ENCODE measurements around the gene LDAH.

LDAH gene

GRCh38 chr2:20653695-20654534, 169.0 kb downstream of the LDAH start:
- H3K9ac ChIP-seq, result no peak overlapping the region
- TF ChIP-seq, protein P1, sequence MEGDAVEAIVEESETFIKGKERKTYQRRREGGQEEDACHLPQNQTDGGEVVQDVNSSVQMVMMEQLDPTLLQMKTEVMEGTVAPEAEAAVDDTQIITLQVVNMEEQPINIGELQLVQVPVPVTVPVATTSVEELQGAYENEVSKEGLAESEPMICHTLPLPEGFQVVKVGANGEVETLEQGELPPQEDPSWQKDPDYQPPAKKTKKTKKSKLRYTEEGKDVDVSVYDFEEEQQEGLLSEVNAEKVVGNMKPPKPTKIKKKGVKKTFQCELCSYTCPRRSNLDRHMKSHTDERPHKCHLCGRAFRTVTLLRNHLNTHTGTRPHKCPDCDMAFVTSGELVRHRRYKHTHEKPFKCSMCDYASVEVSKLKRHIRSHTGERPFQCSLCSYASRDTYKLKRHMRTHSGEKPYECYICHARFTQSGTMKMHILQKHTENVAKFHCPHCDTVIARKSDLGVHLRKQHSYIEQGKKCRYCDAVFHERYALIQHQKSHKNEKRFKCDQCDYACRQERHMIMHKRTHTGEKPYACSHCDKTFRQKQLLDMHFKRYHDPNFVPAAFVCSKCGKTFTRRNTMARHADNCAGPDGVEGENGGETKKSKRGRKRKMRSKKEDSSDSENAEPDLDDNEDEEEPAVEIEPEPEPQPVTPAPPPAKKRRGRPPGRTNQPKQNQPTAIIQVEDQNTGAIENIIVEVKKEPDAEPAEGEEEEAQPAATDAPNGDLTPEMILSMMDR (IDR thresholded peaks at IDR 0.05), result no peak
- H3K27ac ChIP-seq, result no peak overlapping the region
- no peaks in the 10 kb centered on the region for H3K36me3 ChIP-seq (ENCODE audit: control insufficient read depth, insufficient read depth, low read length)
- no peaks in the 10 kb centered on the region for H3K27me3 ChIP-seq (ENCODE audit: control insufficient read depth, insufficient read depth, low read length)
- no peak overlapping the region for H3K4me2 ChIP-seq (ENCODE audit: low read length)
- H3K9me3 ChIP-seq (ENCODE audit: control insufficient read depth, low read length), result no peaks in the 10 kb centered on the region
- no peak overlapping the region for H2AFZ ChIP-seq
- no peak overlapping the region for H3K4me3 ChIP-seq (ENCODE audit: low read depth, low read length)
- H3K4me1 ChIP-seq, result peaks cover 19% of the 10 kb centered on the region
- peaks cover 10% of the 10 kb centered on the region for H3K79me2 ChIP-seq

- Histone ChIP-seq H3K27me3 (ENCODE audit: control insufficient read depth, insufficient read depth, low read length) (no peaks in the 10 kb centered on the region), H3K9ac (no peak overlapping the region), H3K4me3 (ENCODE audit: low read depth, low read length) (no peak overlapping the region), H3K36me3 (ENCODE audit: control insufficient read depth, insufficient read depth, low read length) (no peaks in the 10 kb centered on the region), H3K9me3 (ENCODE audit: control insufficient read depth, low read length) (no peaks in the 10 kb centered on the region), H3K4me2 (ENCODE audit: low read length) (no peak overlapping the region), H3K79me2 (peaks cover 10% of the 10 kb centered on the region), H2AFZ (no peak overlapping the region), H3K4me1 (peaks cover 19% of the 10 kb centered on the region), H3K27ac (no peak overlapping the region)
- TF ChIP-seq, protein P1 (IDR thresholded peaks at IDR 0.05), result no peak
These were observed 170.0 kb downstream of the LDAH start for GRCh38 chr2:20652673-20653575.

- Histone ChIP-seq H3K27me3 (ENCODE audit: control insufficient read depth, insufficient read depth, low read length) (no peaks in the 10 kb centered on the region), H3K4me1 (peaks cover 19% of the 10 kb centered on the region), H3K4me2 (ENCODE audit: low read length) (no peak overlapping the region), H3K79me2 (peaks cover 10% of the 10 kb centered on the region), H3K9me3 (ENCODE audit: control insufficient read depth, low read length) (no peaks in the 10 kb centered on the region), H3K27ac (no peak overlapping the region), H3K4me3 (ENCODE audit: low read depth, low read length) (no peak overlapping the region), H2AFZ (peak overlapping the region; percentile 79), H3K36me3 (ENCODE audit: control insufficient read depth, insufficient read depth, low read length) (no peaks in the 10 kb centered on the region), H3K9ac (no peak overlapping the region)
- TF ChIP-seq, protein P1 (IDR thresholded peaks at IDR 0.05), result no peak
These were observed 170.8 kb downstream of the LDAH start for GRCh38 chr2:20652141-20652540.

- H3K4me1 ChIP-seq, result peaks cover 19% of the 10 kb centered on the region
- no peaks in the 10 kb centered on the region for H3K27me3 ChIP-seq (ENCODE audit: control insufficient read depth, insufficient read depth, low read length)
- TF ChIP-seq, protein P1 (IDR thresholded peaks at IDR 0.05), result no peak
- H3K27ac ChIP-seq, result peak overlapping the region; percentile 31
- H3K4me3 ChIP-seq (ENCODE audit: low read depth, low read length), result peak overlapping the region; percentile 74
- H3K79me2 ChIP-seq, result peaks cover 10% of the 10 kb centered on the region
- H3K36me3 ChIP-seq (ENCODE audit: control insufficient read depth, insufficient read depth, low read length), result no peaks in the 10 kb centered on the region
- H3K9ac ChIP-seq, result no peak overlapping the region
- H2AFZ ChIP-seq, result peak overlapping the region; percentile 79
- H3K9me3 ChIP-seq (ENCODE audit: control insufficient read depth, low read length), result no peaks in the 10 kb centered on the region
- peak overlapping the region; percentile 96 for H3K4me2 ChIP-seq (ENCODE audit: low read length)
These were observed 171.2 kb downstream of the LDAH start for GRCh38 chr2:20651731-20652099.

All from parathyroid adenoma (tissue), 2 donors.